SK-N-SH (cell line): ENCODE data around the gene ERGIC1.

ENCODE experiments used
- MEF2A ChIP-seq: IDR thresholded peaks from 2 replicates; pipeline ENCODE4 v1.4.0; 2012; ENCODE audit warnings: low read depth, borderline replicate concordance
- POLR2AphosphoS5 ChIP-seq: IDR thresholded peaks from 2 replicates; pipeline ENCODE4 v1.6.1; 2012; ENCODE audit warnings: low read depth, low read length
- RFX5 ChIP-seq: IDR thresholded peaks from 2 replicates; pipeline ENCODE4 v1.6.1; 2012; ENCODE audit warnings: mild to moderate bottlenecking, improper control_type of control experiment, low read length
- TF ChIP-seq, protein P1 (sequence below): fragments of 200-600 bp; sonication (generic); IDR thresholded peaks from 2 replicates; pipeline ENCODE4 v1.6.1; 2017; ENCODE audit warnings: antibody characterized with exemption, mild to moderate bottlenecking, moderate library complexity

DNA sequence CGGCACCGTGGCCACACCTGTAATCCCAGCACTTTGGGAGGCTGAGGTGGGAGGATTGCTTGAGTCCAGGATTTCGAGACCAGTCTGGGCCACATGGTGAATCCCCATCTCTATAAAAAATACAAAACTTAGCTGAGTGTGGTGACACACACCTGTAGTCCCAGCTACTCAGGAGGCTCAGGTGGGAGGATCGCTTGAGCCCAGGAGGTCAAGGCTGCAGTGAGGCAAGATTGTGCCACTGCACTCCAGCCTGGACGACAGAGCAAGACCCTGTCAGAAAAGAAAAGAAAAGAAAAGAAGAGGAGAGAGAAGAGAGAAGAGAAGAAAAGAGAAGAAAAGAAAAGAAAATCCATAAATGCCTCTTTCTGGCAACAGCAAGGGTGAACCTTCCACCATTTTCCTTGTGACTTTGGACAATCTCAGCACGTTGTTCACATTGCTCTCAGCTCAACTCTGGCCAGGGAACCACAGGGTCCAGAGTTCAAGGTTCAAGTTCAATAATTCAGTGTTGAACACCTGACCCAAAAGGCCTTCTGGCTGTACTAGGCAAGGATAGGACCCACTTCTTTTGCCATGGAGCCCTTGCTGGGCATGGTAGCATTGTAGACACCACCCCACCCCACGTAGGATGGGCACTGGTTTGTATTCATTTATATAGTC lies 48.5 kb upstream of the ERGIC1 start:
- TF ChIP-seq POLR2AphosphoS5 = no peak
- TF ChIP-seq, protein P1, sequence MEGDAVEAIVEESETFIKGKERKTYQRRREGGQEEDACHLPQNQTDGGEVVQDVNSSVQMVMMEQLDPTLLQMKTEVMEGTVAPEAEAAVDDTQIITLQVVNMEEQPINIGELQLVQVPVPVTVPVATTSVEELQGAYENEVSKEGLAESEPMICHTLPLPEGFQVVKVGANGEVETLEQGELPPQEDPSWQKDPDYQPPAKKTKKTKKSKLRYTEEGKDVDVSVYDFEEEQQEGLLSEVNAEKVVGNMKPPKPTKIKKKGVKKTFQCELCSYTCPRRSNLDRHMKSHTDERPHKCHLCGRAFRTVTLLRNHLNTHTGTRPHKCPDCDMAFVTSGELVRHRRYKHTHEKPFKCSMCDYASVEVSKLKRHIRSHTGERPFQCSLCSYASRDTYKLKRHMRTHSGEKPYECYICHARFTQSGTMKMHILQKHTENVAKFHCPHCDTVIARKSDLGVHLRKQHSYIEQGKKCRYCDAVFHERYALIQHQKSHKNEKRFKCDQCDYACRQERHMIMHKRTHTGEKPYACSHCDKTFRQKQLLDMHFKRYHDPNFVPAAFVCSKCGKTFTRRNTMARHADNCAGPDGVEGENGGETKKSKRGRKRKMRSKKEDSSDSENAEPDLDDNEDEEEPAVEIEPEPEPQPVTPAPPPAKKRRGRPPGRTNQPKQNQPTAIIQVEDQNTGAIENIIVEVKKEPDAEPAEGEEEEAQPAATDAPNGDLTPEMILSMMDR = no peak
- TF ChIP-seq MEF2A = no peak
- no peak for TF ChIP-seq RFX5
